B cell (primary cell): Measurements from ENCODE around the gene ALKBH5.

Experiments used
- CTCF ChIP-seq: fragments of 200-600 bp; IDR thresholded peaks from one replicate; pipeline ENCODE4 v1.8.0; 2022; ENCODE audit warnings: antibody characterized with exemption, mild to moderate bottlenecking
- EZH2 ChIP-seq: IDR thresholded peaks from 2 replicates; pipeline ENCODE4 v1.6.1; 2012; ENCODE audit warnings: borderline replicate concordance, low read depth, mild to moderate bottlenecking, moderate library complexity, low read length; ENCODE audit not compliant: insufficient read depth, poor library complexity, severe bottlenecking

DNA sequence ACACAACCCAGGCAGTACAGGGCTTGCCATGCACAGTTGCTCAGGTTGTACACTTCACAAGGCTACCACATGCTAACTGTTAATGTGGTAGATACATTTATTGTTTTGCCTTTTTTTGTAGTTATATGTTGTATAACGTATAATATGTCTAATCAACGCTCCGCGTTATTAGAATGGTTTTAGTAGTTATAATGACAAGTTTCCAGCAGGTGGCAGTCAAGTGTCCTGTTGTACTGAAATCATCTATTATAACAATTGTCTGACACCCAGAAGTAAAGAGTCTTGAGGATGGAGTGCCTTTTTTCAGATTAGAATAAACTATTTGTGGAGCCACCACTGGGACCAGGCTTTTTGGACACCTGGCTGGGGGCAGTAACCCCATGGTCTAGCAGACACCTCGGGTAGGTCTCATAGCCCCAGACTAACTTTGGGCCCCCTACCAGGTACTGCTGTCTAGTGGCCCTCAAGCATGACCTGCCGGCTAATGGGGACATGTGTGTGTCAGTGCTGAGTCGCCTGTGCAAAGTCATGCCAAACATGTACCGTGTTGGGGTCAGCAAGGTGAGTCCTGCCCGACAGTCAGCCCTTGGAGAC, 42.3 kb upstream of the ALKBH5 start:
- TF ChIP-seq CTCF = peak; percentile 81
- TF ChIP-seq EZH2 = no peak
